GM21423 (cell line): ENCODE measurements around the gene MMP26.
"Not testable (repeated sequence)": the region's sequence is repeated elsewhere in the genome, so short reads cannot be mapped to it uniquely, and the experiment has no call there.

Experiments used
- ATAC-seq: cut with Tn5 transposase; IDR thresholded peaks from one replicate; pipeline ENCODE4 v1.9.1; 2021; ENCODE audit warnings: mild to moderate bottlenecking, moderate library complexity; ENCODE audit not compliant: unreplicated experiment

MMP26 gene

GRCh38 chr11:4722616-4723534 is 18.3 kb downstream of the MMP26 start:
- ATAC-seq: not testable (repeated sequence)

GRCh38 chr11:4727171-4727570 is 22.6 kb downstream of the MMP26 start:
- ATAC-seq: no peak

GRCh38 chr11:4740735-4741134 is 36.2 kb downstream of the MMP26 start:
- no peak for ATAC-seq

- ATAC-seq: no peak
These were observed 43.9 kb downstream of the MMP26 start for GRCh38 chr11:4748438-4748837.

GRCh38 chr11:4751201-4751600 is 46.6 kb downstream of the MMP26 start:
- no peak for ATAC-seq
